ENCODE data around the gene KLK12.

The KLK12 gene

DNA sequence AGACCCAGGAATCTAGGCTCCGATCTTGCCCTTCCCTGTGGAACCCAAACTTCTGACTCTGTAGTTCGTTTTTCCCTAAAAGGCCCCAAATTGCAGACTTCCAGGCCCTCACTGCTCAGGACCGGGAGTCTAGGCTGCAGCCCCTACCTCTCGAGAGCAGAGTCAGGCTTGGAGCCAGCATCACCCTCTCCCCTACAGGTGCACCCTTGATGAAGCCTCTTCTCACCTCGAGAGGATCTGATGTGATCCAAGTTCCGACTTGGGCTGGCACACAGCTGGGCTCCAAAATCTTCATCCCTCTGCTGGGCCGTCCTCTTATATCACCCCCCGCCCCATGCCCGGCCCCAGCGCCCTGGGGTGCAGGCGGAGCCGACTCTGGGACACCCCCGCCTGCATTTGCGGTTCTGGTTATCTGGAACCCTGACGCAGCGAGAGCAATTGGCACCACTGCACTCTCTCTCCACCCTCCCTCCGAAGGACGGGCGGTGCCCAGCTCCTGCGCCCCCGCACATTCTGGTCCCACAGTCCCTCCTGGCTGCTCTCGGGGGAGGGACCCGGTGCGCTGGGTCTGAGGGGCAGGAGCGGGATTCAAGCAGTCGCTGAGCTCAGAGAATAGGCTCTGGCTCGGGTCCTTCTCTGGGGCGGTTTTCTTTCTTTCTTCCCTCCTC, 51.0 kb downstream of the KLK12 start, which contains the start of gene KLK7:
Gene KLK7 (minus strand): TSS at position 293 of the 668 bp plus-strand sequence. CDS start 1,518 bp downstream, outside the sequence.
- DNase-seq (ENCODE audit: low spot score) (no peak), FAIRE-seq (no peak)

- FAIRE-seq (no peak), DNase-seq (ENCODE audit: low spot score) (no peak)
Measured at GRCh38 chr19:50982186-50982585, 52.6 kb downstream of the KLK12 start.

- no peak for FAIRE-seq
Measured at GRCh38 chr19:50981587-50982146, 53.1 kb downstream of the KLK12 start.

GRCh38 chr19:50980208-50980607, 54.6 kb downstream of the KLK12 start:
- FAIRE-seq: no peak
- DNase-seq (ENCODE audit: low spot score): no peak

More at GRCh38 chr19:50981587-50982146, 53.1 kb downstream of the KLK12 start:
- no peak for DNase-seq (ENCODE audit: low spot score)

DNA sequence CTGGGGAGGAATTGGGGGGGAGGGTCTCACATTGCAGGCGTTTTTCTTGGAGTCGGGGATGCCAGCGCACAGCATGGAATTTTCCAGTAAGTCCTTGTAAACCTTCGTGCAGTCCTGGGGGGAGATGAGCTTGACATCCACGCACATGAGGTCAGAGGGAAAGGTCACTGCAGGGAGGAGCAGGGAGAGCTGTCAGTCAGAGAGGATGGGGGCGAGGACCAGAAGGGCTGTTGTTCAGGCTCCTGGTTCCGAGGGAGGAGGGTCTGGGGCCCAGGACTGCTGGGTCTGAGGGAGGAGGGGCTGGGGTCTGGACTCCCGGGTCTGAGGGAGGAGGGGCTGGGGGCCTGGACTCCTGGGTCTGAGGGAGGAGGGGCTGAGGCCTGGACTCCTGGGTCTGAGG, 55.0 kb downstream of the KLK12 start:
- no peak for DNase-seq (ENCODE audit: low spot score)
- no peak for FAIRE-seq
